ENCODE measurements around the gene FABP2.

DNA sequence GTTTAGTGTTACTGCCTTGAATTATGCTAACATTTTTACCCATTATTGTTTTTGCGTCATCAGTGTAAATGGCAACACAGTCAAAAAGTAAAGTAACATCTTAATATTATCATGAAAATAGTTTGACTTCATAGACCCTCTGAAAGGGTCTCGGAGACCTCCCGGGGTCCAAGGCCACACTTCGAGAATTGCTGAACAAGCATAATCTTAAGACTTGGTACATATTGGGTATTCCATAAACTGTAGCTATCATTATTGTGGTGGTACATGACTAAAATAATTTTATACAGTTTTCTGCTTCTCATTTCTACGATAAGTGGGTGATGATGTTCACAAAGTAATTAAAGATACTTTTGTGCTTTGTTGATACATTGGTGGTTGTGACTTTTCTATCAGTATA is 32.6 kb downstream of the FABP2 start:
- TF ChIP-seq, protein P1, sequence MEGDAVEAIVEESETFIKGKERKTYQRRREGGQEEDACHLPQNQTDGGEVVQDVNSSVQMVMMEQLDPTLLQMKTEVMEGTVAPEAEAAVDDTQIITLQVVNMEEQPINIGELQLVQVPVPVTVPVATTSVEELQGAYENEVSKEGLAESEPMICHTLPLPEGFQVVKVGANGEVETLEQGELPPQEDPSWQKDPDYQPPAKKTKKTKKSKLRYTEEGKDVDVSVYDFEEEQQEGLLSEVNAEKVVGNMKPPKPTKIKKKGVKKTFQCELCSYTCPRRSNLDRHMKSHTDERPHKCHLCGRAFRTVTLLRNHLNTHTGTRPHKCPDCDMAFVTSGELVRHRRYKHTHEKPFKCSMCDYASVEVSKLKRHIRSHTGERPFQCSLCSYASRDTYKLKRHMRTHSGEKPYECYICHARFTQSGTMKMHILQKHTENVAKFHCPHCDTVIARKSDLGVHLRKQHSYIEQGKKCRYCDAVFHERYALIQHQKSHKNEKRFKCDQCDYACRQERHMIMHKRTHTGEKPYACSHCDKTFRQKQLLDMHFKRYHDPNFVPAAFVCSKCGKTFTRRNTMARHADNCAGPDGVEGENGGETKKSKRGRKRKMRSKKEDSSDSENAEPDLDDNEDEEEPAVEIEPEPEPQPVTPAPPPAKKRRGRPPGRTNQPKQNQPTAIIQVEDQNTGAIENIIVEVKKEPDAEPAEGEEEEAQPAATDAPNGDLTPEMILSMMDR (IDR thresholded peaks at IDR 0.05; ENCODE audit: low read depth, low read length), result no peak
- TF ChIP-seq EZH2phosphoT487 (IDR thresholded peaks at IDR 0.05; ENCODE audit: low read depth), result no peak

Data from OCI-LY3 (cell line).